ENCODE data around the gene TMEM129.

DNA sequence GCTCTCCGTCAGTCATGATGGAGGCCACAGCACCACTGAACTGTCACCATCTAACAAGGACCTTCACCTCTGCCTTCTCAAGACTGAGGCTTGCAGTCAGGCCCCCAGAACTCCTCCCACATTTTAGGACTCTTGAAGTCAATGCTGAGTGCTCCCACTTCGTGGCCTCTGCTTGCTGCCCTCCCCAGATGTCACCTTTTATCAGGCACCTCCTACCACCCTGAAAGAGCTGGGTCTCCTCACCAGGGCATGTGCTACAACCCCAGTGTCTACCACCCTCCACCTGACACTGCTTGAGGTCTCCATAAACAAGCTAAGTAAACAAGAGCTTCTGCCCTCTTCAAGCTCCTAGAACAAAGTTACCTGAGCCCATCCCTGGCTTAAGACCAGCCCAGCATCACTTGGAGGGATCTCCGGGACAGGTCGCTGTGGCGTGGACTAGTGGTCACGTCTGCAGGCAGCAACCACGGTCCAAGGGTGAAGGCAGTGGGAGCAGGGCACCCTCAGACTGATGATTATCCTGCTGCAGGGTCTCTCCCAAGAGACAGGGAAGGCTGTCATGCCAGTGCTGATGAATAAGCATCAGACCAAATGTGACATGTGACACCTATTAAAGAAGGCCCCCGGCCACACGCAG lies 29.3 kb downstream of the TMEM129 start:
- TF ChIP-seq, protein P1, sequence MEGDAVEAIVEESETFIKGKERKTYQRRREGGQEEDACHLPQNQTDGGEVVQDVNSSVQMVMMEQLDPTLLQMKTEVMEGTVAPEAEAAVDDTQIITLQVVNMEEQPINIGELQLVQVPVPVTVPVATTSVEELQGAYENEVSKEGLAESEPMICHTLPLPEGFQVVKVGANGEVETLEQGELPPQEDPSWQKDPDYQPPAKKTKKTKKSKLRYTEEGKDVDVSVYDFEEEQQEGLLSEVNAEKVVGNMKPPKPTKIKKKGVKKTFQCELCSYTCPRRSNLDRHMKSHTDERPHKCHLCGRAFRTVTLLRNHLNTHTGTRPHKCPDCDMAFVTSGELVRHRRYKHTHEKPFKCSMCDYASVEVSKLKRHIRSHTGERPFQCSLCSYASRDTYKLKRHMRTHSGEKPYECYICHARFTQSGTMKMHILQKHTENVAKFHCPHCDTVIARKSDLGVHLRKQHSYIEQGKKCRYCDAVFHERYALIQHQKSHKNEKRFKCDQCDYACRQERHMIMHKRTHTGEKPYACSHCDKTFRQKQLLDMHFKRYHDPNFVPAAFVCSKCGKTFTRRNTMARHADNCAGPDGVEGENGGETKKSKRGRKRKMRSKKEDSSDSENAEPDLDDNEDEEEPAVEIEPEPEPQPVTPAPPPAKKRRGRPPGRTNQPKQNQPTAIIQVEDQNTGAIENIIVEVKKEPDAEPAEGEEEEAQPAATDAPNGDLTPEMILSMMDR (IDR thresholded peaks at IDR 0.05) = no peak
- TF ChIP-seq POLR2A (IDR thresholded peaks at IDR 0.05) (no peak), POLR2AphosphoS5 (IDR thresholded peaks at IDR 0.05) (no peak), EP300 (IDR thresholded peaks at IDR 0.05) (no peak)
